ENCODE data around the gene WBP2NL.

The WBP2NL gene

GRCh38 chr22:42056757-42057511 is 58.3 kb downstream of the WBP2NL start:
- ChIA-PET POLR2A (no interaction called here), CTCF (no interaction called here)
- no peak for DNase-seq (ENCODE audit: low read depth, low spot score)
- TF ChIP-seq, protein P1, sequence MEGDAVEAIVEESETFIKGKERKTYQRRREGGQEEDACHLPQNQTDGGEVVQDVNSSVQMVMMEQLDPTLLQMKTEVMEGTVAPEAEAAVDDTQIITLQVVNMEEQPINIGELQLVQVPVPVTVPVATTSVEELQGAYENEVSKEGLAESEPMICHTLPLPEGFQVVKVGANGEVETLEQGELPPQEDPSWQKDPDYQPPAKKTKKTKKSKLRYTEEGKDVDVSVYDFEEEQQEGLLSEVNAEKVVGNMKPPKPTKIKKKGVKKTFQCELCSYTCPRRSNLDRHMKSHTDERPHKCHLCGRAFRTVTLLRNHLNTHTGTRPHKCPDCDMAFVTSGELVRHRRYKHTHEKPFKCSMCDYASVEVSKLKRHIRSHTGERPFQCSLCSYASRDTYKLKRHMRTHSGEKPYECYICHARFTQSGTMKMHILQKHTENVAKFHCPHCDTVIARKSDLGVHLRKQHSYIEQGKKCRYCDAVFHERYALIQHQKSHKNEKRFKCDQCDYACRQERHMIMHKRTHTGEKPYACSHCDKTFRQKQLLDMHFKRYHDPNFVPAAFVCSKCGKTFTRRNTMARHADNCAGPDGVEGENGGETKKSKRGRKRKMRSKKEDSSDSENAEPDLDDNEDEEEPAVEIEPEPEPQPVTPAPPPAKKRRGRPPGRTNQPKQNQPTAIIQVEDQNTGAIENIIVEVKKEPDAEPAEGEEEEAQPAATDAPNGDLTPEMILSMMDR (IDR thresholded peaks at IDR 0.05; ENCODE audit: insufficient read depth, low read length, missing control alignments) = no peak
- H3K4me3 ChIP-seq (ENCODE audit: low read depth, low read length) = no peak overlapping the region

DNA sequence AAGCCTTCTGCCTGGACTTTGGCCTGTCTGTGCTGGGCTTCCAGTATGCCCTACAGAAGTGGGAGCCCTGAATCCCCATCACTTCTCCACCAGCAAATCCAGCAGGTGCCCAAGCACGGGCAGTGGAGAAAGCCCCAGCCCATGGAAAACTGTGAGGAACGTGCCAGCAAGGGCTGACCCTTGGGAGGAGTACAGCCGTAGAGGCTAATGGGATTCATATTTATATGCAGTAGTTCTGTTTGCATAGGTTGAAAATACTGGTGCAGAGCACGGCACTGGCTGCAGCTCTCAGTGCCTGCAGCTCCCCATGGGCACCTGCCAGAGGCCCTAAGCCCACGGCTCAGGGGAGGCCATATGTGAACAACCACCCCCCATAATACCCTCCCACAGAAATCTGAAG is 61.9 kb downstream of the WBP2NL start:
- CTCF ChIA-PET = no interaction called here
- DNase-seq (ENCODE audit: low read depth, low spot score) = no peak
- no peak overlapping the region for H3K4me3 ChIP-seq (ENCODE audit: low read depth, low read length)
- TF ChIP-seq, protein P1 (IDR thresholded peaks at IDR 0.05; ENCODE audit: insufficient read depth, low read length, missing control alignments) = no peak
- POLR2A ChIA-PET = no interaction called here

DNA sequence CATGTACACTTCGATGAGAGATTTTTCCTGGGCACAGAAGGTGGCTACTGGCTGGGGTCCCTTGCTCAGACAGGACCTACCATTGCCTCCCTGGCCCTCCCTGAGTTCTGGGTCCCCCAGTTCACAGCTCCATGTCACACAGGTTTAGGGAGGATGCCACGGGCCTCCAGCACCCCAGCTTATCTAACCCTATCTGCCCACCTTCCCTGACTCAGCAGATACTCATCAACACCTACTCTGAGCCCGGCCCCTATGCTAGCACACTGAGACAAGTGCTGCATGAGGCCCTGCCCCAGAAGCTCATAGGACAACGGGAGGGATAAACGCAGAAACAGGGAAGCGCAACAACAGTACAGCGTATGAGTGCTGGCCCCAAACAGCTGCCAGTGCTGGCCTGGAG is 62.5 kb downstream of the WBP2NL start:
- ChIA-PET POLR2A (no interaction called here), CTCF (no interaction called here)
- no peak overlapping the region for H3K4me3 ChIP-seq (ENCODE audit: low read depth, low read length)
- TF ChIP-seq, protein P1 (IDR thresholded peaks at IDR 0.05; ENCODE audit: insufficient read depth, low read length, missing control alignments) = no peak
- DNase-seq (ENCODE audit: low read depth, low spot score) = no peak

- ChIA-PET POLR2A (no interaction called here), CTCF (interaction anchor here (0.7 kb wide), 1 partner anchor 12 kb away, joined by 3 read pairs; no protein-coding TSS in a partner anchor)
- H3K4me3 ChIP-seq (ENCODE audit: low read depth, low read length) = no peak overlapping the region
- TF ChIP-seq, protein P1 (IDR thresholded peaks at IDR 0.05; ENCODE audit: insufficient read depth, low read length, missing control alignments) = no peak
- no peak for DNase-seq (ENCODE audit: low read depth, low spot score)
Measured at GRCh38 chr22:42062506-42063170, 64.0 kb downstream of the WBP2NL start.

GRCh38 chr22:42064629-42065028 is 66.0 kb downstream of the WBP2NL start:
- ChIA-PET POLR2A (no interaction called here), CTCF (no interaction called here)

More at GRCh38 chr22:42064629-42065028, 66.0 kb downstream of the WBP2NL start:
- no peak overlapping the region for H3K4me3 ChIP-seq (ENCODE audit: low read depth, low read length)
- TF ChIP-seq, protein P1 (IDR thresholded peaks at IDR 0.05; ENCODE audit: insufficient read depth, low read length, missing control alignments) = no peak
- DNase-seq (ENCODE audit: low read depth, low spot score) = no peak
